OCI-LY3 (cell line): ENCODE measurements around the gene PDE10A.

Experiments
- H2AFZ ChIP-seq: fragments of 200-600, 300-600 bp; shearing (Covaris generic); 2 replicates; pipeline ENCODE4 v1.6.0; 2014; ENCODE audit warnings: antibody characterized with exemption, low read depth, low read length
- H3K27ac ChIP-seq: fragments of 200-600, 300-600 bp; sonication (generic); 2 replicates; pipeline ENCODE4 v1.5.1; 2014; ENCODE audit warnings: mild to moderate bottlenecking, low read length, moderate library complexity, mixed read lengths
- H3K27me3 ChIP-seq: fragments of 200-600, 300-600 bp; sonication (generic); 2 replicates; pipeline ENCODE4 v1.6.1; 2014; ENCODE audit warnings: low read depth, low read length, mixed read lengths
- H3K36me3 ChIP-seq: fragments of 200-600, 300-600 bp; sonication (generic); replicated peaks from 2 replicates; pipeline ENCODE3; 2014; ENCODE audit warnings: low read depth, low read length, mixed read lengths
- H3K4me1 ChIP-seq: fragments of 300-600, 200-600 bp; sonication (generic); 2 replicates; pipeline ENCODE4 v1.6.1; 2014; ENCODE audit warnings: low read length, mixed read lengths
- H3K4me2 ChIP-seq: fragments of 200-600, 300-600 bp; sonication (generic); 2 replicates; pipeline ENCODE4 v1.6.1; 2014; ENCODE audit warnings: low read length, mixed read lengths
- H3K4me3 ChIP-seq: fragments of 300-600, 200-600 bp; sonication (generic); 2 replicates; pipeline ENCODE4 v1.5.1; 2014; ENCODE audit warnings: antibody characterized with exemption, mild to moderate bottlenecking, low read length, moderate library complexity
- H3K79me2 ChIP-seq: fragments of 300-600, 200-600 bp; shearing (Covaris generic); 2 replicates; pipeline ENCODE4 v1.6.1; 2014; ENCODE audit warnings: mild to moderate bottlenecking, low read length, mixed read lengths
- H3K9ac ChIP-seq: fragments of 300-600, 200-600 bp; shearing (Covaris generic); 2 replicates; pipeline ENCODE4 v1.6.0; 2014; ENCODE audit warnings: mild to moderate bottlenecking, low read length, moderate library complexity
- H3K9me3 ChIP-seq: fragments of 200-600, 300-600 bp; shearing (Covaris generic); 2 replicates; pipeline ENCODE4 v1.6.1; 2014; ENCODE audit warnings: low read length, mixed read lengths; ENCODE audit not compliant: insufficient read depth
- H4K20me1 ChIP-seq: fragments of 200-600, 300-600 bp; sonication (generic); 2 replicates; pipeline ENCODE4 v1.6.1; 2016; ENCODE audit warnings: low read length, mixed read lengths; ENCODE audit not compliant: insufficient read depth
- EZH2phosphoT487 ChIP-seq: fragments of 200-600 bp; shearing (Covaris generic); IDR thresholded peaks from 2 replicates; pipeline ENCODE4 v1.6.1; 2018; ENCODE audit warnings: antibody characterized with exemption, mixed run types, low read depth
- TF ChIP-seq, protein P1 (sequence below): fragments of 200-600, 300-600 bp; sonication (generic); IDR thresholded peaks from 2 replicates; pipeline ENCODE4 v1.5.1; 2014; ENCODE audit warnings: antibody characterized with exemption, low read length, low read depth

The PDE10A gene

DNA sequence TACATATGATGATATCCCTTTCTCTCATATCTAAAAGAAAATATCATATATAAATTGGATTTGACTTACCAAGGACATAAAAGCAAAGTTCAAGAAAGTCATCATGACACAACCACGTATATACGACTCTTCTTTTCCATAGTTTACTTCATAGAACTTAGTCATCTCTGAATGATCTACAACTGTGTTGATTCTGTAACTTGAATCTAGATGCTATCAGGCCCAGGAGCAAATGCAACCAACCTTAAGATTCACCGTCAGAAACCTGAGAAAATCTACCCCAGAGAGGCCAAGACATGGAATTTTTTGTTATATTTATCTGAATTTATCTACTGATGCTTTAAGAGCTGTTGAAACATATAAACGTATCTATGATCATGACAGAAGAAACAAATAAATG lies 165.6 kb downstream of the PDE10A start:
- no peaks in the 10 kb centered on the region for H3K79me2 ChIP-seq
- TF ChIP-seq EZH2phosphoT487 = no peak
- H3K4me3 ChIP-seq = no peak overlapping the region
- no peaks in the 10 kb centered on the region for H3K36me3 ChIP-seq
- no peak overlapping the region for H3K27ac ChIP-seq
- no peak overlapping the region for H2AFZ ChIP-seq
- no peaks in the 10 kb centered on the region for H4K20me1 ChIP-seq
- no peak overlapping the region for H3K9ac ChIP-seq
- no peaks in the 10 kb centered on the region for H3K4me1 ChIP-seq
- H3K9me3 ChIP-seq = no peaks in the 10 kb centered on the region
- H3K27me3 ChIP-seq = no peaks in the 10 kb centered on the region
- H3K4me2 ChIP-seq = no peak overlapping the region

GRCh38 chr6:165488624-165489295 lies 174.3 kb downstream of the PDE10A start:
- Histone ChIP-seq H3K4me3 (no peak overlapping the region), H3K27ac (no peak overlapping the region), H3K4me2 (no peak overlapping the region), H2AFZ (no peak overlapping the region), H3K9me3 (no peaks in the 10 kb centered on the region), H3K4me1 (no peaks in the 10 kb centered on the region), H3K9ac (no peak overlapping the region), H3K79me2 (no peaks in the 10 kb centered on the region), H3K27me3 (no peaks in the 10 kb centered on the region), H3K36me3 (no peaks in the 10 kb centered on the region), H4K20me1 (no peaks in the 10 kb centered on the region)
- no peak for TF ChIP-seq EZH2phosphoT487
- TF ChIP-seq, protein P1, sequence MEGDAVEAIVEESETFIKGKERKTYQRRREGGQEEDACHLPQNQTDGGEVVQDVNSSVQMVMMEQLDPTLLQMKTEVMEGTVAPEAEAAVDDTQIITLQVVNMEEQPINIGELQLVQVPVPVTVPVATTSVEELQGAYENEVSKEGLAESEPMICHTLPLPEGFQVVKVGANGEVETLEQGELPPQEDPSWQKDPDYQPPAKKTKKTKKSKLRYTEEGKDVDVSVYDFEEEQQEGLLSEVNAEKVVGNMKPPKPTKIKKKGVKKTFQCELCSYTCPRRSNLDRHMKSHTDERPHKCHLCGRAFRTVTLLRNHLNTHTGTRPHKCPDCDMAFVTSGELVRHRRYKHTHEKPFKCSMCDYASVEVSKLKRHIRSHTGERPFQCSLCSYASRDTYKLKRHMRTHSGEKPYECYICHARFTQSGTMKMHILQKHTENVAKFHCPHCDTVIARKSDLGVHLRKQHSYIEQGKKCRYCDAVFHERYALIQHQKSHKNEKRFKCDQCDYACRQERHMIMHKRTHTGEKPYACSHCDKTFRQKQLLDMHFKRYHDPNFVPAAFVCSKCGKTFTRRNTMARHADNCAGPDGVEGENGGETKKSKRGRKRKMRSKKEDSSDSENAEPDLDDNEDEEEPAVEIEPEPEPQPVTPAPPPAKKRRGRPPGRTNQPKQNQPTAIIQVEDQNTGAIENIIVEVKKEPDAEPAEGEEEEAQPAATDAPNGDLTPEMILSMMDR = no peak

- Histone ChIP-seq H3K27me3 (no peaks in the 10 kb centered on the region), H2AFZ (no peak overlapping the region), H3K4me2 (no peak overlapping the region), H3K9ac (no peak overlapping the region), H3K9me3 (no peaks in the 10 kb centered on the region), H3K79me2 (no peaks in the 10 kb centered on the region), H3K4me3 (no peak overlapping the region), H4K20me1 (no peaks in the 10 kb centered on the region), H3K4me1 (no peaks in the 10 kb centered on the region), H3K27ac (no peak overlapping the region), H3K36me3 (no peaks in the 10 kb centered on the region)
- TF ChIP-seq EZH2phosphoT487 = no peak
- TF ChIP-seq, protein P1 = no peak
Observed at GRCh38 chr6:165487950-165488349, 175.1 kb downstream of the PDE10A start.

DNA sequence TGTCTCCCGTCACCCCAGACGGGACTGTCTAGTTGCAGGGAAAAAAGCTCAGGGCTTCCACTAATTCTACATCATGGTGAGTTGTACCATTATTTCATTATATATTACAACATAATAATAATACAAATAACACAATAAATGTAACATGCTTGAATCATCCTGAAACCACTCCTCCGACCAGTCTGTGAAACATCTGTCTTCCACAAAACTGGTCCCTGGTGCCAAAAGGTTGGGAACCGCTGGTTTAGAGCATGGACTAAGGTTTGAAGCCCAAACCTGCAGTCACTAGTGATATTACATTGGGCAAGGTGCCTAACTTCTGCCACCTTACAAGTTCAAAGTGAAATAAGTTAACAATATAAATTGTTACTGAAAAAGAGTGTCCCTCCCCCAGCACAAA lies 175.7 kb downstream of the PDE10A start:
- Histone ChIP-seq H3K4me2 (no peak overlapping the region), H3K9ac (no peak overlapping the region), H4K20me1 (no peaks in the 10 kb centered on the region), H3K27me3 (no peaks in the 10 kb centered on the region), H3K4me1 (no peaks in the 10 kb centered on the region), H2AFZ (no peak overlapping the region), H3K79me2 (no peaks in the 10 kb centered on the region), H3K27ac (no peak overlapping the region), H3K4me3 (no peak overlapping the region), H3K9me3 (no peaks in the 10 kb centered on the region), H3K36me3 (no peaks in the 10 kb centered on the region)
- TF ChIP-seq, protein P1 = no peak
- no peak for TF ChIP-seq EZH2phosphoT487
